ENCODE data around the gene SLC22A15. TPM values are rescaled to one million over a fixed set of nuclear protein-coding genes. Genes with fewer than 3 reads are reported as not detected.

Gene SLC22A15
- total and polyA plus RNA-seq, 10 of the 15 experiments (the other 5 are each of a cell fraction or from before 2014, with no cell fraction given) = 0.05 to 2.8 (median 0.13) TPM; not detected in 1

GRCh38 chr1:115927971-115928370 is 48.3 kb upstream of the SLC22A15 start:
- Histone ChIP-seq H3K9ac (ENCODE audit: control insufficient read depth, insufficient read depth, low read length) (no peak overlapping the region), H3K4me1 (ENCODE audit: control insufficient read depth, insufficient read depth, low read length) (no peaks in the 10 kb centered on the region), H3K79me2 (ENCODE audit: control insufficient read depth, insufficient read depth, low read length) (no peaks in the 10 kb centered on the region), H3K4me3 (no peak overlapping the region), H3K9me3 (replicated peaks; ENCODE audit: control insufficient read depth, insufficient read depth, low read length) (no peaks in the 10 kb centered on the region), H3K36me3 (ENCODE audit: control insufficient read depth in 2 of 2, insufficient read depth in 2 of 2, low read length in 1 of 2) (no peaks in the 10 kb centered on the region), H2AFZ (ENCODE audit: control insufficient read depth, low read depth, low read length) (no peak overlapping the region), H3K4me2 (ENCODE audit: control insufficient read depth, insufficient read depth) (no peak overlapping the region), H4K20me1 (ENCODE audit: control insufficient read depth, insufficient read depth) (no peaks in the 10 kb centered on the region), H3K27ac (ENCODE audit: control insufficient read depth, insufficient read depth) (no peak overlapping the region), H3K27me3 (replicated peaks in 1 of 2; ENCODE audit: control insufficient read depth in 2 of 2, insufficient read depth in 2 of 2, low read length in 1 of 2) (no peaks in the 10 kb centered on the region)
- intact Hi-C loops (cut with micrococcal nuclease; ENCODE audit: unreplicated experiment) (no loop called here), in situ Hi-C loops (cut with MboI) (no loop called here)
- TF ChIP-seq RAD51 (IDR thresholded peaks at IDR 0.05) (no peak), SKIL (IDR thresholded peaks at IDR 0.05; ENCODE audit: low read depth, poor library complexity, severe bottlenecking) (no peak), TARDBP (IDR thresholded peaks at IDR 0.05; ENCODE audit: borderline replicate concordance) (no peak), JUND (IDR thresholded peaks at IDR 0.05; ENCODE audit: low read depth, low read length) (no peak), CTCF (IDR thresholded peaks at IDR 0.05 in 2 of 3, conservative IDR thresholded peaks at IDR 0.05 in 1 of 3; ENCODE audit: control insufficient read depth in 2 of 3, extremely low read depth in 1 of 3, insufficient read depth in 1 of 3, low read depth in 3 of 3, low read length in 3 of 3) (no peak), SREBF2 (IDR thresholded peaks at IDR 0.05; ENCODE audit: low read length) (no peak), ZNF687 (IDR thresholded peaks at IDR 0.05) (no peak), CEBPB (IDR thresholded peaks at IDR 0.05; ENCODE audit: borderline replicate concordance in 1 of 2, low read depth in 2 of 2, low read length in 2 of 2) (no peak), SREBF1 (IDR thresholded peaks at IDR 0.05; ENCODE audit: low read length) (no peak), ASH2L (IDR thresholded peaks at IDR 0.05; ENCODE audit: borderline replicate concordance, low read depth) (no peak), SMAD1 (IDR thresholded peaks at IDR 0.05; ENCODE audit: low read depth, partially characterized antibody) (no peak), EED (IDR thresholded peaks at IDR 0.05; ENCODE audit: low read depth) (no peak), ZNF217 (IDR thresholded peaks at IDR 0.05) (no peak), STAT1 (conservative IDR thresholded peaks at IDR 0.05) (no peak), MAX (IDR thresholded peaks at IDR 0.05; ENCODE audit: low read depth, low read length) (no peak), KDM1A (IDR thresholded peaks at IDR 0.05; ENCODE audit: borderline replicate concordance) (no peak)
- no peak for ATAC-seq
- no TSS peak for BruUV-seq (replicated peaks)
- DNase-seq (ENCODE audit: low read depth, low spot score) = no peak
- CTCF ChIA-PET = no interaction called here
- SMC1A ChIA-PET (ENCODE audit: uncharacterized antibody, unreplicated experiment) = no interaction called here
- POLR2A ChIA-PET = no interaction called here
- RAD21 ChIA-PET (ENCODE audit: unreplicated experiment) = no interaction called here
- 41% methylated on average over 4 of the region's 4 CpGs for WGBS (ENCODE audit: insufficient coverage, insufficient replicate concordance, low lambda C conversion rate, missing lambda C conversion rate)
- FAIRE-seq = no peak

Data from GM12878 (cell line).